Breast epithelium (tissue), 3 donors: ENCODE measurements around the gene CACNA2D1.

Experiments used
- POLR2A ChIP-seq: fragments of 450-650 bp; IDR thresholded peaks from one replicate; pipeline ENCODE4 v1.6.1; 2016; ENCODE audit warnings: antibody characterized with exemption, mild to moderate bottlenecking, moderate library complexity
- POLR2AphosphoS5 ChIP-seq, 3 donors: sonication (generic); formaldehyde crosslinking; IDR thresholded peaks; one replicate each; pipeline ENCODE4 v1.6.1; 2017; ENCODE audit warnings: antibody characterized with exemption in 3 of 3

GRCh38 chr7:82021036-82021435, 422.5 kb downstream of the CACNA2D1 start:
- no peak for TF ChIP-seq POLR2A
- no peak for TF ChIP-seq POLR2AphosphoS5 (IDR thresholded peaks at IDR 0.05)
